ENCODE data around the gene MCFD2. TPM values are rescaled to one million over a fixed set of nuclear protein-coding genes. Genes with fewer than 3 reads are reported as not detected.
"Not testable (repeated sequence)": the region's sequence is repeated elsewhere in the genome, so short reads cannot be mapped to it uniquely, and the experiment has no call there.

Gene MCFD2
- total RNA-seq, 1 experiment from 2014 or later = 84.9 TPM

DNA sequence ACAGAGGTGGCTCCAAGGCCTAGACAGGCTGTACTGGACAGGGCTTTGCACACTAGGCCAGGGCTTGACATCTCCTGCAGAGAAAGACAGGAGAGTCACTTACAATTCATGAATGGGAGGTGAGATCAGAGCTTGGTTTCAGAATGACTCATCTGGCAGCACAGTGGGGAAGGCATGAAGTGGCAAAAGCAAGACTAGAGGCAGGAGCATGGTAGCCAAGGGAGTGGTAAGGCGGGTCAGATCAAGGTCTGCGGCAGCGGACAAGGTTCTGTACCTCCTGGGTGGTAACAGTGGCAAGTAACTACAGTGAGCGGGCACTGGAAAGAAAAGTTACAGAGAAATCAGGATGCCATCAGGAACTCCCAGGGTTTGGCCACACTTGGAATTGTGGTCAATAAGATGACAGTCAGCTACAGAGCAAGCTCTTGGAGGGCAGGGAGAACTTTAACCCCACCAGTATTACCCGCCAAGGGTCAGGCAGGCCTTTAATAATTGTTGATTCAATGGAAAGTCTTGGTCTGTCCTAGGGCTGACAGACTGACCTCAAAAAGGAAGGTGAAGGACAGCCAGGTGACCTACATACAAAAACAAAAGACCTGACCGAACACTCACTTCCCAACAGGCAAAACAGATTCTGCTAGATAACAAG is 5.7 kb downstream of the MCFD2 start:
- Histone ChIP-seq H3K9me3 (ENCODE audit: control insufficient read depth, insufficient read depth, low read depth, low read length) (no peaks in the 10 kb centered on the region), H3K4me3 (ENCODE audit: low read depth in 2 of 2, low read length in 2 of 2) (no peak overlapping the region), H3K36me3 (ENCODE audit: control insufficient read depth, insufficient read depth, low read length) (peaks cover 3% of the 10 kb centered on the region), H3K27ac (ENCODE audit: low read length) (no peak overlapping the region), H3K4me1 (ENCODE audit: control insufficient read depth, insufficient read depth, low read length) (peaks cover 18% of the 10 kb centered on the region), H3K27me3 (ENCODE audit: control insufficient read depth, insufficient read depth, low read length) (no peaks in the 10 kb centered on the region)
- intact Hi-C loops (cut with micrococcal nuclease; ENCODE audit: unreplicated experiment) = no loop called here
- CTCF ChIA-PET = no interaction called here
- in situ Hi-C loops (cut with HindIII; ENCODE audit: low pct_unique_long_range_greater_than_20kb, low sequenced_read_pairs) = no loop called here
- no TSS peak for BruUV-seq (replicated peaks)
- POLR2A ChIA-PET = no interaction called here
- DNase-seq (ENCODE audit: low read depth, low spot score) = peak; percentile 73
- TF ChIP-seq, protein P1, sequence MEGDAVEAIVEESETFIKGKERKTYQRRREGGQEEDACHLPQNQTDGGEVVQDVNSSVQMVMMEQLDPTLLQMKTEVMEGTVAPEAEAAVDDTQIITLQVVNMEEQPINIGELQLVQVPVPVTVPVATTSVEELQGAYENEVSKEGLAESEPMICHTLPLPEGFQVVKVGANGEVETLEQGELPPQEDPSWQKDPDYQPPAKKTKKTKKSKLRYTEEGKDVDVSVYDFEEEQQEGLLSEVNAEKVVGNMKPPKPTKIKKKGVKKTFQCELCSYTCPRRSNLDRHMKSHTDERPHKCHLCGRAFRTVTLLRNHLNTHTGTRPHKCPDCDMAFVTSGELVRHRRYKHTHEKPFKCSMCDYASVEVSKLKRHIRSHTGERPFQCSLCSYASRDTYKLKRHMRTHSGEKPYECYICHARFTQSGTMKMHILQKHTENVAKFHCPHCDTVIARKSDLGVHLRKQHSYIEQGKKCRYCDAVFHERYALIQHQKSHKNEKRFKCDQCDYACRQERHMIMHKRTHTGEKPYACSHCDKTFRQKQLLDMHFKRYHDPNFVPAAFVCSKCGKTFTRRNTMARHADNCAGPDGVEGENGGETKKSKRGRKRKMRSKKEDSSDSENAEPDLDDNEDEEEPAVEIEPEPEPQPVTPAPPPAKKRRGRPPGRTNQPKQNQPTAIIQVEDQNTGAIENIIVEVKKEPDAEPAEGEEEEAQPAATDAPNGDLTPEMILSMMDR (IDR thresholded peaks at IDR 0.05) = no peak
- TF ChIP-seq POLR2AphosphoS5 (IDR thresholded peaks at IDR 0.05; ENCODE audit: low read depth, low read length) = no peak
- TF ChIP-seq SIN3A (IDR thresholded peaks at IDR 0.05; ENCODE audit: borderline replicate concordance, insufficient read depth, low read depth, low read length) = no peak
- TF ChIP-seq TCF7L2 (IDR thresholded peaks at IDR 0.05; ENCODE audit: low read depth, low read length) = no peak
- TF ChIP-seq, protein P2, sequence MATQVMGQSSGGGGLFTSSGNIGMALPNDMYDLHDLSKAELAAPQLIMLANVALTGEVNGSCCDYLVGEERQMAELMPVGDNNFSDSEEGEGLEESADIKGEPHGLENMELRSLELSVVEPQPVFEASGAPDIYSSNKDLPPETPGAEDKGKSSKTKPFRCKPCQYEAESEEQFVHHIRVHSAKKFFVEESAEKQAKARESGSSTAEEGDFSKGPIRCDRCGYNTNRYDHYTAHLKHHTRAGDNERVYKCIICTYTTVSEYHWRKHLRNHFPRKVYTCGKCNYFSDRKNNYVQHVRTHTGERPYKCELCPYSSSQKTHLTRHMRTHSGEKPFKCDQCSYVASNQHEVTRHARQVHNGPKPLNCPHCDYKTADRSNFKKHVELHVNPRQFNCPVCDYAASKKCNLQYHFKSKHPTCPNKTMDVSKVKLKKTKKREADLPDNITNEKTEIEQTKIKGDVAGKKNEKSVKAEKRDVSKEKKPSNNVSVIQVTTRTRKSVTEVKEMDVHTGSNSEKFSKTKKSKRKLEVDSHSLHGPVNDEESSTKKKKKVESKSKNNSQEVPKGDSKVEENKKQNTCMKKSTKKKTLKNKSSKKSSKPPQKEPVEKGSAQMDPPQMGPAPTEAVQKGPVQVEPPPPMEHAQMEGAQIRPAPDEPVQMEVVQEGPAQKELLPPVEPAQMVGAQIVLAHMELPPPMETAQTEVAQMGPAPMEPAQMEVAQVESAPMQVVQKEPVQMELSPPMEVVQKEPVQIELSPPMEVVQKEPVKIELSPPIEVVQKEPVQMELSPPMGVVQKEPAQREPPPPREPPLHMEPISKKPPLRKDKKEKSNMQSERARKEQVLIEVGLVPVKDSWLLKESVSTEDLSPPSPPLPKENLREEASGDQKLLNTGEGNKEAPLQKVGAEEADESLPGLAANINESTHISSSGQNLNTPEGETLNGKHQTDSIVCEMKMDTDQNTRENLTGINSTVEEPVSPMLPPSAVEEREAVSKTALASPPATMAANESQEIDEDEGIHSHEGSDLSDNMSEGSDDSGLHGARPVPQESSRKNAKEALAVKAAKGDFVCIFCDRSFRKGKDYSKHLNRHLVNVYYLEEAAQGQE (IDR thresholded peaks at IDR 0.05; ENCODE audit: insufficient read depth in 1 of 2, low read depth in 2 of 2, low read length in 1 of 2) = no peak
- ATAC-seq = peak; percentile 83

DNA sequence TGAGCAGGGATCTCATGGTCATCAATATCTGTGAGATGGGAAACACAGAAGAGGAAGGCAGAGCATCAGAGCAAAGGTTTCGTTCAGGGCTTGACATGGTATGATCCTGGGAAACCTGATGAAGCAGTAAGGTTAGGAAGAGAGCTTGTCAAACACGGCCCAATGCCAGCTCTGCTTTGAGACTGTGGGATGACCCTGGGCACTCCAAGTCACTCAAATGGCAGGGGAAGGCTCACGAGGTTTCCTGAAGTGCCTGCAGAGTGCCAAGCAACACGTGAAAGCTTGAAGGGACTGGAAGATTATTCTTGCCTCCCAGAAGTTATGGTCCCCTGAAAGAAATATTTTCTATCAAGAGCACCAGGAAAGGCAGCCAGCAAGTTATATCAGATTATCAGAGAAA is 6.5 kb downstream of the MCFD2 start:
- intact Hi-C loops (cut with micrococcal nuclease; ENCODE audit: unreplicated experiment) = no loop called here
- ChIA-PET CTCF (no interaction called here), POLR2A (no interaction called here)
- peaks cover 3% of the 10 kb centered on the region for H3K36me3 ChIP-seq (ENCODE audit: control insufficient read depth, insufficient read depth, low read length)
- BruUV-seq (replicated peaks) = no TSS peak
- H3K4me3 ChIP-seq (ENCODE audit: low read depth in 2 of 2, low read length in 2 of 2) = no peak overlapping the region
- ATAC-seq (no peak), DNase-seq (ENCODE audit: low read depth, low spot score) (no peak)
- in situ Hi-C loops (cut with HindIII; ENCODE audit: low pct_unique_long_range_greater_than_20kb, low sequenced_read_pairs) = no loop called here
- no peak overlapping the region for H3K27ac ChIP-seq (ENCODE audit: low read length)
- TF ChIP-seq, protein P2 (IDR thresholded peaks at IDR 0.05; ENCODE audit: insufficient read depth in 1 of 2, low read depth in 2 of 2, low read length in 1 of 2) = no peak
- TF ChIP-seq SIN3A (IDR thresholded peaks at IDR 0.05; ENCODE audit: borderline replicate concordance, insufficient read depth, low read depth, low read length) (no peak), TCF7L2 (IDR thresholded peaks at IDR 0.05; ENCODE audit: low read depth, low read length) (no peak)
- H3K4me1 ChIP-seq (ENCODE audit: control insufficient read depth, insufficient read depth, low read length) = peaks cover 11% of the 10 kb centered on the region
- no peaks in the 10 kb centered on the region for H3K27me3 ChIP-seq (ENCODE audit: control insufficient read depth, insufficient read depth, low read length)
- H3K9me3 ChIP-seq (ENCODE audit: control insufficient read depth, insufficient read depth, low read depth, low read length) = no peaks in the 10 kb centered on the region

DNA sequence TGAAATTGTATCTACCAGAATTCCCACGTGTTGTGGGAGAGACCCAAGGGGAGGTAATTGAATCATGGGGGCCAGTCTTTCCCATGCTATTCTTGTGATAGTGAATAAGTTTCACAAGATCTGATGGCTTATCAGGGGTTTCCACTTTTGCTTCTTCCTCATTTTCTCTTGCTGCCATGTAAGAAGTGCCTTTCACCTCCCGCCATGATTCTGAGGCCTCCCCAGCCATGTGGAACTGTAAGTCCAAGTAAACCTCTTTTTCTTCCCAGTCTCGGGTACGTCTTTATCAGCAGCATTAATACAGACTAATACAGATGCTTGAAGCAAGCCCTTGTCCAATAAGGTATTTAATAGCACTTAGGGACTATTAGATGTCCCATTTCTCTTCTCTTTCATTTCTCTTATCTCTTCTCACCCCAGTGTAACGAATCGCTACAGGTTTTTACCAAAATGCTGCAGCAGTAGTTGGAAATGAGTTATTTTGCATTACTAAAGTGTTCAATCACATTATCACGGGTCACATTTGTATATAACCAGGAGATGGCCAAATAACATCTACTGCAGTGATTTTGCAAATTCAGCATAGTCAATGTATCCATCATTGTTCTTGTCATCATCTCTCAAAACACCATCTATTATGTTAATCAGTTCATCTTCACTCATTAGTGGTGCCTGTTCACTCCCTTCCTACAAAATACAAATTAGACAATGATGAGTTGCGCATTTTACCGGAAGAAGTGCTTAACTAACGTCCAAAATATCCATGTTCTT is 10.5 kb downstream of the MCFD2 start:
- in situ Hi-C loops (cut with HindIII; ENCODE audit: low pct_unique_long_range_greater_than_20kb, low sequenced_read_pairs); DNase-seq (ENCODE audit: low read depth, low spot score); H3K9me3 ChIP-seq (ENCODE audit: control insufficient read depth, insufficient read depth, low read depth, low read length); H3K4me1 ChIP-seq (ENCODE audit: control insufficient read depth, insufficient read depth, low read length); ATAC-seq; CTCF ChIA-PET; H3K4me3 ChIP-seq (ENCODE audit: low read depth in 2 of 2, low read length in 2 of 2); POLR2A ChIA-PET; intact Hi-C loops (cut with micrococcal nuclease; ENCODE audit: unreplicated experiment); H3K36me3 ChIP-seq (ENCODE audit: control insufficient read depth, insufficient read depth, low read length); H3K27ac ChIP-seq (ENCODE audit: low read length); H3K27me3 ChIP-seq (ENCODE audit: control insufficient read depth, insufficient read depth, low read length): not testable (repeated sequence)
- TSS peak; percentile 36 for BruUV-seq (replicated peaks)

DNA sequence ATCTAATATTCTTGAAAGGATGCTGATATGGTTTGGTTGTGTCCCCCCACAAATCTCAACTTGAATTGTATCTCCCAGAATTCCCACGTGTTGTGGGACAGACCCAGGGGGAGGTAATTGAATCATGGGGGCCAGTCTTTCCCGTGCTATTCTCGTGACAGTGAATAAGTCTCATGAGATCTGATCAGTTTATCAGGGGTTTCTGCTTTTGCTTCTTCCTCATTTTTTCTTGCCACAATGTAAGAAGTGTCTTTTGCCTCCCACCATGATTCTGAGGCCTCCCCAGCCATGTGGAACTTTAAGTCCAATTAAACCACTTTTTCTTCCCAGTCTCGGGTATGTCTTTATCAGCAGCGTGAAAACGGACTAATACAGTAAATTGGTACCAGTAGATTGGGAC is 12.6 kb downstream of the MCFD2 start:
- H3K27ac ChIP-seq (ENCODE audit: low read length); DNase-seq (ENCODE audit: low read depth, low spot score); in situ Hi-C loops (cut with HindIII; ENCODE audit: low pct_unique_long_range_greater_than_20kb, low sequenced_read_pairs); POLR2A ChIA-PET; CTCF ChIA-PET; H3K27me3 ChIP-seq (ENCODE audit: control insufficient read depth, insufficient read depth, low read length); intact Hi-C loops (cut with micrococcal nuclease; ENCODE audit: unreplicated experiment); H3K4me3 ChIP-seq (ENCODE audit: low read depth in 2 of 2, low read length in 2 of 2); H3K36me3 ChIP-seq (ENCODE audit: control insufficient read depth, insufficient read depth, low read length); H3K4me1 ChIP-seq (ENCODE audit: control insufficient read depth, insufficient read depth, low read length); ATAC-seq; BruUV-seq (replicated peaks); H3K9me3 ChIP-seq (ENCODE audit: control insufficient read depth, insufficient read depth, low read depth, low read length): not testable (repeated sequence)
